GM12891 (cell line): Measurements from ENCODE around the gene ROPN1B.
"Not testable (repeated sequence)": the region's sequence is repeated elsewhere in the genome, so short reads cannot be mapped to it uniquely, and the experiment has no call there.

Experiments
- DNase-seq: peaks from one replicate; pipeline ENCODE4 v3.0.0; 2011; ENCODE audit warnings: low spot score; ENCODE audit not compliant: insufficient read length
- FAIRE-seq: peaks from 2 replicates; lab custom pipeline; 2011; peaks lifted over from hg19 to GRCh38; lab: Jason Lieb, UNC
- PAX5 ChIP-seq: IDR thresholded peaks from 2 replicates; pipeline ENCODE4 v1.6.1; 2011; ENCODE audit warnings: low read length, moderate library complexity, mild to moderate bottlenecking; ENCODE audit not compliant: insufficient read depth, severe bottlenecking
- POLR2A ChIP-seq: IDR thresholded peaks from 2 replicates; pipeline ENCODE4 v1.6.1; 2011; ENCODE audit warnings: low read depth, low read length, control low read depth
- POLR2AphosphoS5 ChIP-seq: IDR thresholded peaks from 2 replicates; pipeline ENCODE4 v1.6.1; 2011; ENCODE audit warnings: low read depth, low read length, control low read depth
- POU2F2 ChIP-seq: IDR thresholded peaks from 2 replicates; pipeline ENCODE4 v1.6.1; 2011; ENCODE audit warnings: low read depth, mild to moderate bottlenecking, control low read depth, low read length, moderate library complexity
- SPI1 ChIP-seq: IDR thresholded peaks from 2 replicates; pipeline ENCODE4 v1.6.1; 2011; ENCODE audit warnings: low read depth, low read length, control low read depth
- TAF1 ChIP-seq: IDR thresholded peaks from 2 replicates; pipeline ENCODE4 v1.6.1; 2011; ENCODE audit warnings: low read depth, low read length, control low read depth

ROPN1B gene

GRCh38 chr3:125977104-125977503, 8.1 kb downstream of the ROPN1B start:
- FAIRE-seq, DNase-seq: not testable (repeated sequence)

DNA sequence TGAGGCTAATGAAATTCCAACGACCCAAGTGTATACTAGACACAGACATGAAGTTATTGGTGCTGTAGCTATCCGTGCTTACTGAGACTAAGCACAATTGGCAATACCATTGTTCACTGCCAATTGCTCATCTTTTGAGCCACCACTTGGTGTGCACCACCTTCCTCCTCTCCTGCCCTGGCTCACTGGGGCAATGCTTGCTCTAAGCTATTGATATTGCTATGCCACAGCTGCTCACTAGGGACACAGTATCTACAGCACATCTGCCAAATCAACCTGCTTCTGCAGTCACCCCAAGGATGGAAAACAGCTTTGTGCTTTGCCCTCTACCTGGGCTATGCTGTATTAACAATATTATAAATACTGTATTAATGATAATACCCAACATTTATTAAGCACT, 16.0 kb downstream of the ROPN1B start:
- FAIRE-seq = peak; percentile 94
- DNase-seq = not testable (repeated sequence)

DNA sequence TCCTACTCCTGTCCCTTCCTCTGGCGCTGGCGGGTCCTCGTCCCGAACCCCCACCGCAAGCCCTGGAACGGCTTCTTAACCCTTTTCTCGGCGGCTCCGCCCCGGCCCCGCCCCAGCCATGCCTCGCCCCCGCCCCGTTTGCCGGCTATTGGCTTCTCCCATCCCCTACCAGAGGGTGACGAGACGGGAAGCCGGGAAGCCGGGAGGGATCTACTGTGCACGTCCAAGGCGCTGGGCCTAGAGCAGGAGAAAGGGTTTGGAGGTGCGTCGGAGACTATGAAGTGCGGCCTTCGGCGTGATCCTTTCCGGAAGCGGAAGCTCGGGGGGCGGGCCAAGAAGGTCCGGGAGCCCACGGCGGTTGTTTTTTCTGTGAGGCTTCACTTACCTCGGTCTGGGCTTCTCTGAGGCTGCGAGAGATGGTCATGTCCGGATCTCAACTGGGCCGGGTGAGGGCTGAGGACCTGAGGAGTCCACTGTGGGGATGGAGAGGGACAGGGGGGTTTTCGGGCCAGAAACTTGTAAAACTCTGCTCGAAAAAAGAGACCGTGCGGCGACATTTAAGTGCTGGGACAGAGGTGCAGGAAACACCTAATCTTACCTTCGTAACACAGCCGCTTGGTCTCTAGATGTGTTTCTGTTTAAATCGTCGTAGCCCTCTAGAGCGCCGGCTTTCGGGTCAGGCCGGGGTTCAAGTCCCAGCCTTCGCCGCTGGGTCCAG, 21.4 kb downstream of the ROPN1B start:
- DNase-seq (peak; percentile 53), FAIRE-seq (peak; percentile 50)
- TF ChIP-seq SPI1 (no peak), TAF1 (no peak), PAX5 (no peak), POLR2A (peak; percentile 65; the same call in 1 of the 2 replicates), POU2F2 (no peak), POLR2AphosphoS5 (peak; percentile 70)

DNA sequence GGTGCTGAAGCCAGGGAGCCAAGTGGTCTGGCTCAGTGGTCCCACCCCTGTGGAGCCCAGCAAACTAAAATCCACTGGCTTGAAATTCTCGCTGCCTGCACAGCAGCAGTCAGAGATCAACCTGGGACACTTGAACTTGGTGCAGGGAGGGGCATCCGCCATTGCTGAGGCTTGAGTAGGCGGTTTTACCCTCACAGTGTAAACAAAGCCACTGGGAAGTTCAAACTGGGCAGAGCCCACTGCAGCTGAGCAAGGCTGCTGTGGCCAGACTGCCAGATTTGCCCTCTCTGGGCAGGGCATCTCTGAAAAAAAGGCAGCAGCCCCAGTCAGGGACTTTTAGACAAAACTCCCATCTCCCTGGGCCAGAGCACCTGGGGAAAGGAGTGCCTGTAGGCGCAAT, 27.8 kb downstream of the ROPN1B start:
- DNase-seq, FAIRE-seq: not testable (repeated sequence)

DNA sequence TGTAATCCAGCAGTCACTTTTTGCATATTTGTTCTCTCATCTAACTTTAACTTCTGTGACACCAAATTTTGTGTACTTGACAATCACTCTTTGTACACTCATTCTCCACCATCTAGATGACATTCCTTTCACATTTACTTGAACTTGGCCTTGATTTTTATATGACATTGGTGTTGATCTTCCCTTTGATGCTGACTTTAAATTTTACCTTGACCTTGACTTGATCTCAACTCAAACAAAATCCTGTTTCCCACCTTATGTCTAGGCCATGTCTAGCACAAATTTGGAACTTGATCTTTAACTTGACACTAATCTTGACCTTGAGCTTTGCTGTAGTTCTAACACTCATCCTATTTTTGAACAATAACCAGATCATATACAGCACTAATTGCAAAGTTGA, 33.2 kb downstream of the ROPN1B start:
- no peak for DNase-seq

GRCh38 chr3:126003447-126004190, 34.6 kb downstream of the ROPN1B start:
- FAIRE-seq (no peak), DNase-seq (no peak)

More for the DNA sequence above, 33.2 kb downstream of the ROPN1B start:
- TF ChIP-seq POU2F2 (no peak), SPI1 (no peak), PAX5 (no peak), POLR2AphosphoS5 (no peak), TAF1 (no peak), POLR2A (no peak)
- FAIRE-seq = no peak

GRCh38 chr3:126004217-126004616, 35.2 kb downstream of the ROPN1B start:
- FAIRE-seq (no peak), DNase-seq (no peak)
- TF ChIP-seq TAF1 = no peak
- no peak for TF ChIP-seq PAX5
- no peak for TF ChIP-seq POU2F2
- no peak for TF ChIP-seq POLR2A
- TF ChIP-seq POLR2AphosphoS5 = no peak
- TF ChIP-seq SPI1 = no peak

More at GRCh38 chr3:126003447-126004190, 34.6 kb downstream of the ROPN1B start:
- TF ChIP-seq PAX5 (no peak), POLR2AphosphoS5 (no peak), SPI1 (no peak), POLR2A (no peak), POU2F2 (no peak), TAF1 (no peak)

DNA sequence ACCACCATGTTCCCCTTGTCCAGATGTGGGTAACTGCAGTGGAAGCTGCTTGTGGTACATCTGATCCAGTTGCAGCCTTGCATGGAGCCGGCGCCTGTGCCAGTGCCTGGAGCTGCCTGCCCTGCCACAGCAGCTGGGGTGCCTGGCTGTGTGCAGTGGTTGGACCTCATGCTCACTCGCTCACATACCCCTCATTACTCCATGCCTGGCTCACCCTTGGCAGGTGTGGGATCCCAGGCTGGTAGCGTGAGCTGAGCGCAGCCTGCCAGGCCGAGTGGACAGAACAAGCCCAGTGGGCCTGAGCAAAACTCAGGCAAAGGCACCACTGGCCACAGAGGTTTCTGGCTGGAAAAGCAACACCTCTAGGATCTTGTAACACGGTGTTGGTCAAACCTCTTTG, 35.7 kb downstream of the ROPN1B start:
- DNase-seq = no peak
- FAIRE-seq = no peak
- TF ChIP-seq SPI1 = no peak
- TF ChIP-seq PAX5 = no peak
- no peak for TF ChIP-seq POLR2AphosphoS5
- TF ChIP-seq TAF1 = no peak
- no peak for TF ChIP-seq POLR2A
- TF ChIP-seq POU2F2 = no peak

GRCh38 chr3:126005951-126006350, 37.0 kb downstream of the ROPN1B start:
- DNase-seq (no peak), FAIRE-seq (no peak)
- no peak for TF ChIP-seq PAX5
- TF ChIP-seq TAF1 = no peak
- no peak for TF ChIP-seq SPI1
- no peak for TF ChIP-seq POU2F2
- TF ChIP-seq POLR2A = no peak
- TF ChIP-seq POLR2AphosphoS5 = no peak

DNA sequence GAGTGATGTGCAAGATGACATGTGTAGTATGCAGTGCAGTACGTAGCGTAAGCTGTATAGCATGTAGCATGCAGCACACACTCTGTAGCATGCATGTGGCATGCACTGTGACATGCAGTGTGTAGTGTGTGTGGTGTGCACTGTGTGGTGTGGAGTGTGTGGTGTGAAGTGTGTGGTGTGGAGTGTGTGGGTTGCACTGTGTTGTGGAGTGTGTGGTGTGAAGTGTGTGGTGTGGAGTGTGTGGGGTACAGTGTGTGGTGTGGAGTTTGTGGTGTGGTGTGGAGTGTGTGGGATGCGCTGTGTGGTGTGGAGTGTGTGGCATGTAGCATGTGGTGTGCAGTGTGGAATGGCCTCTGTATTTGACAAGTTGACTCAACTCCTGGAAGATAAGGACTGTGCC, 39.2 kb downstream of the ROPN1B start:
- FAIRE-seq (peak; percentile 72), DNase-seq (no peak)
- TF ChIP-seq POU2F2 (no peak), POLR2AphosphoS5 (no peak), POLR2A (no peak), TAF1 (no peak), PAX5 (no peak), SPI1 (no peak)
